GM21367 (cell line): ENCODE data around the gene FAIM2.

Experiments used
- ATAC-seq: cut with Tn5 transposase; IDR thresholded peaks from one replicate; pipeline ENCODE4 v1.9.1; 2021; ENCODE audit not compliant: unreplicated experiment

Gene FAIM2

DNA sequence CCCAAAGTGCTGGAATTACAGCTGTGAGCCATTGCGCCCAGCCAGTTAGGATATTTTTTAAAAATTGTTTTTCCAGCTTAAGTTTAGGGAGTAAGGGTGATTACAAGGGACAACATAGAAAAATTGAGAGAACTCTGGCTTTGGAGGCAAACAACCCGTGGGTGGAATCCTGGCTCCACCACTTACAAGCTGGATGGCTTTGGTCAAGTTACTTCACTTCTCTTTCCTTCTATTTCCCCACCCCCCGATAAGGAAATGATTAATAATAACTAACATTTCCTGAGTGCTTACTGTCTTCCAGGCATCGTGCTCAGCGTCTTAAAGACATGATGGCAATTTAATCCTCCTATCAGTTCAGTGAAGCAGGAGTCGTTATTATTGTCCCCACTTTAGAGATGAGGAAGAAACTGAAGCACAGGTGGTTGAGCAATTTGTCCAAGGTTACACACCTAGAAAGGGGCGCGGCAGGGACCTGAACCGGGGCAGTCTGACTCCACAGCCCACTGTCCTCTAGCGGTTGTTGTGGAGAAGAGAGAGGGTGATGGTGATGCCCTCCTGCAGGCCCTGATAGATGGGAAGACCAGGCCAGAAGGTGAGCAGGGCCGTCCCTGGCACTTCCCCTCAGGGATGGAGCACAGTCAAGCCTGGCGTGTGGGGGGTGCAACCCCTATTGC is 16.7 kb upstream of the FAIM2 start:
- no peak for ATAC-seq

DNA sequence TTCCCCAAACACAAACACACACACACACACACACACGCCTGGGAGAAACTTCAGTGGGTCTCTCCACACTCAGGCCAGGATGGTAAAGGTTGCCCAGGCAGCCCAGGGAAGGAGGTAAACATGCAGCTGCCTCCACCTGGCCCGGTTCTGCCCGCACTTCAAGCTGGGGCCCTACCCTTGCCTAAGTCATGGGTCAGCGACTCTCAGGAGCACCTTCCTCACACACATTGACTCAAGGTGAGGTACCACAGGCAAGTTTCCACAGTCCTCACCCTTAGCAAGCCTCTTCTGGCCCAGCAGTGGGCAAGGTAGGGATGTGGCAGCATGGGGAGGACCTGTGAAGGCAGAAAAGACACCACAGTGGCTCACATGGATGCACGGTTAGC is 14.1 kb upstream of the FAIM2 start:
- no peak for ATAC-seq

DNA sequence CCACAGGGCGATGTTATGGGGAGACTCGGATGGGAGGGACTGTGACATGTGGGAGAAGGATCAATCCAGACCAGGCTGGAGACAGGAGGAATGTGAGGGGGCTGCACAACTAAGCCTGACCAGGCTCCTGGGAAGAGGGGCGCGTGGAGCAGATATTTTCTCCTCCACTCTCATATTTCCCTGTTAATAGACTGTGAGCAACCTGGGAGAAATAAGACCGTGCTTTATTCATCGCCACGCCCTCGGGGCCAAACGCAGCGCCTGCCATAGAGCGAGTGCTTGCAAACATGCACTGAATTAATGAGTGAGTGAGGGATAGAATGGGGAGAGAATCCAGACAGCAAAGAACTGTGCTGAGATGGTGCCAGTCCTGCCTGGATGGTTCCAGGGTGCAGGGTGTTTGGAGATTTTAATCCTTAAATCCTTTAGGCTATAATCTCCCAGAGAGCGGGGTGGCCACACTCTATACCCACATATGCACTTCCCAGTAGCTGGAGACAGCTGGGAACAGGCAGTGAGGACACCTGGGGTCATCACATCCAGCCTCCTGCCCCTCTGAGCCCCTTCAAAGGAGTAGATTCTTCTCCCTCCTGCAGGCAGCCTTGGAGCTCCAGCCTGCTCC is 13.6 kb upstream of the FAIM2 start:
- ATAC-seq: no peak

DNA sequence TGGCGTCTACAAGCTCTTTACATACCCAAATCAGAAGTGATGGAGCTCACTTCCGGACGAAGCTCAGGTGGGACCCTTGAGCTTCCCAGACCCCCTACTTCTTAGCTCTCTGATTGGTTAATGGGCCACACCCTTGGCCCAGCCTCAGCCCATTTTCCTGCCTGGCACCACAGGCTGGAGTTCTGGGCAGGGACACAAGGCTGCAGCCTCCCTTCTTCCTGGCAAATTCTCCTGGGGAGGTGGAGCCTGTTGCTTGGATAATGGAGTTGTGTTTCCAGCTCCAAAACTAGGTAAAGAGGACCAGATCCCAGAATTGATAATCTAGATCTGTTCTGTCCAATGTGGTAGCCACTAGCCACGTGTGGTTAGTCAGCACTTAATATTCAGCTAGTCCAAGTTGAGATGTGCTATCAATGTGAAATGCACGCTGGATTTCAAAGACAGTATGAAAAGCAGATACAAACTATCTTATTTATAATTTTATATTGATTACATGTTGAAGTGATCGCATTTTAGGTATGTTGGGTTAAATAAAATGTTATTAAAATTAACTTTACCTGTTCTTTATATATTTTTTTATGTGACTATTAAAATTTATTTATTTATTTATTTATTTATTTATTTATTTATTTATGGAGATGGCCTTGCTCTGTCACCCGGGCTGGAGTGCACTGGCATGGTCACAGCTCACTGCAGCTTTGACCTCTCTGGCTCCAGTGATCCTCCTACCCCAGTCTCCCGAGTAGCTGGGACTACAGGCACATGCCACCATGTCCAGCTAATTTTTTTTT is 12.6 kb upstream of the FAIM2 start:
- no peak for ATAC-seq

DNA sequence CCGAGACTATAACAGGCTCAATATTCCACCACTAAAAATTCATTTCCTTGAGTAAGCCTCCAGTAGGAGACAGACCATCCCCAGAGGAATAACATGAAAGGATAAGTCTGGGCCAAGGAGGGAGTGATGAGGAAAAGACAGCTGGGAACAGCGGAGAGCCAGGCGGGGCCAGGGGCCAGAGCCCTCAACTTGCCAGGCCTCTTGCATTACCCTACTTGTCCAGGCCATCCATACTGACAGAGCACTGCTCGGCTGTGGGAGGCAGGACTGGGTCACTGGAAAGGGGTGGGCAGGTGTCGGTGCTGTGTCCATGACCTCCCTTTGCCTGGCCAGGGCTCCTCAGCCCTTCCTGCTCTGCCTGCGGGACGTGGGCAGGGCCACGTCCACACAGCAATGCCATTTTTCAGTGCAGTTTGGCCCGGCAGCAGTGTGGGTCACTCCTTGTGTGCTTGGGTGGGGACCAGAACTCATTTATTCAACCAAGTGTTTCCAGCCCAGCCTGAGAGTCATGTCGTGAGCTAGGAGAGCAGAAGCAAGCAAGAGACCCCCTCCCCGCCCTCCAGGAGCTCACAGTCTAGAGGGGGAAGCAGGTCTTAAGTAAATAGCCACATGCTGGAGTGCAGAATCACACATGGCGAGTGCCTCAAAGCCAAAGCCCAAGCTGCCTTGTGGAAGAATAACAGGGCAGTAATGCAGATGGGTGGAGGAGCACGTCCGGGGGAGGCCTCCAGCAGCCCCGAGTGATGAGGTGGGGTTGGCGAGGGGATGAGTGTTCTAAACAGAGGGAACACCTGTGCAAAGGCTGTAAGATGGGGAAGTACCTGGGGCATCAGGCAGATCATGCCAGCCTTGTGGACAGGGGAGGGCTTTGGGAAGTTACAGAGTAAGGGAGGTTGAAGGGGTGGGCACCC is 8.9 kb upstream of the FAIM2 start:
- no peak for ATAC-seq

DNA sequence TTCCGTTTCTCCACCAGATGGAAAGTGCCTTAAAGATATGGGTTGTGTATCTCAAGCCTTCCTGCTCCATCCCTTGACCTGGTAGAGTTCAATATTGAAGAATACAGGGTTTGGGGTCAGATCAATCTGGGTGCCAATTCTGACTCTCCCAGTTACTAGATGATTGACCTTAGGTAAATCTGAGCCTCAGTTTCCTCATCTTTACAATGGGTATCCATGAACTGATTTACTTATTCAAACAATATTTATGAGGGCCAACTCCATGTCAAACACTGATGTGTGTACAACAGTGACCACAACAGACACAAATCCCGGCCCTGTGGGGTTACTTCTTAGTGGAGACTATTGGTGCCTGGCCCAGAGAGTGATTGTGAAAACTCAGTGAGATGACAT is 7.5 kb upstream of the FAIM2 start:
- ATAC-seq: no peak

DNA sequence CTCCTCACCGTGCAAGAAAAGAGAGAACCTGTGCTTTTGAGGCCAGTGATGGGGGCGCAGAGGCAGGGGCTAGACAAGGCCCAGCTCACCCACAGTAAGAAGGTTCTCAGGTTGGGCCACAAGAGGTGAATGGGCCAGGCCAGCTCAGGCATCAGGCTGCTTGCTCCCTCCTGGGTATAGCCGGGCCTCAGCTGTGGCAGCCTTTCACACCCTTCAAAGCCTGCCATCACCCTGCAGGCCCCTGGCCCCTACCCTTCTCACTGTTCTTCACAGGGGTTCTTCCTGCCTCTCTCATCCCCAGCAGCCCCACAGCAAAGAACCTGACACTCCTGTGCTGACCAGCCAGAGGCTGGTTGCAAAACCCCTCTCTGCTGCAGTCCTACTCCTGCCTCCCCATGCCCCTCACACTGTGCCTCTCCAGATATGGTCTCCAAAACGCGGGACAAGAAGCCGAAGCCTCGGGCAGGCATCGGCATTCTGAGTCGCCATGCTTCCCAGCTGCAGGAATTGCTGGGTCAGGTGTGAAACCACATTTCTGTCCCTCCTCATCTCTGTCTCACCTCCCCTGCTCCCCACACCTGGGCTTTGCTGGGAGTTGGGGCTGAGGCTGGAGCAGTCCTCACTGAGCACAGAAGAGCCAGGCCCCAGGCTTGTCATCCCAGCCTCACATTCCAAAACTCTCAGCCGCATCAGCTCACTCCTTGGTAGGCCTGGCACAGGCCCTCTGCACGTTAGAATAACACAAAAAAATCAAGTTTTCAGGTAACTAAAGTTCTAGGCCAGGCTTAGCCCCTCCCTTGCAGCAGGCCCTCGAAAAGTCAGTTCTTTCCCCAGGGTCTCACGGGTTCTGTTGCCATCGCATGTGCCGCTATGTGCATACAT is 6.9 kb upstream of the FAIM2 start:
- no peak for ATAC-seq

DNA sequence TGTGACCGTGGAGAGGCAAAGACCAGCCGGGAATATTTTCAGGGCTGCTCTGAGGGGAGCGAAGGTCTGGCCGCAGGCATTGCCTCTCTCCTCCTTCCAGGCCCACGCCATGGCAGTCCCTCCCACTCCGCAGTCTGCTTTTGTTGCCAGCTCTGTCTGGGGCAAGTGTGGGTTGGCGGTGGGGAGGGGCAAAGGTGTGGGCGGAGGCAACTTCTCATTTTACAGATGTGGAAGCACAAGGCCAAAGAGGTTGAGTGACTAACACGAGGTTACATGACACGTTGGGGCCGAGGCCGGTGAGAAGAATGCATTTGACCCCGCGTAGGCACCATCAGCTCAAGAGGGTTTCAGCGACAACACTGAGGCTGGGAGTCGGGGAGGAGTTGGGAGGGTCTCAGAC is 6.1 kb upstream of the FAIM2 start:
- no peak for ATAC-seq

DNA sequence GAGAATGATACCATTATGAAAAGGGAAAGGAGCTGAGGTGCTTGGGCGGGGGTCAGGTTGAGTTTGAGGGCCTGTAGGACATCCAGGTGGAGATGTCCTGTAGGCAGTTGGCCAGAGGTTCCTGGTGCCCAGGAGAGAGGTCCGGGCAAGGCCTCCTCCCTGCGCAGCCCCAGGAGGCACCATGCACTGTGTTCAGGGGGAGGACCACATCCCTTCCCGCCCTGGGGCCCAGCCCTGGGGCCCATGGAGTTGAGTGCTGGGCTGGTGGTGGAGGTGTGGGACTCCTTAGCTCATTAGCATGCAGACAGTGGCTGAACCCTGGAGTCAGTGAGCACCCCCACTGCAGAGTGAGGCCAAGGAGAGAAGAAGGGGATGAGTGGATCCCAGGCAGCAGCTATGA is 5.7 kb upstream of the FAIM2 start:
- ATAC-seq: no peak

DNA sequence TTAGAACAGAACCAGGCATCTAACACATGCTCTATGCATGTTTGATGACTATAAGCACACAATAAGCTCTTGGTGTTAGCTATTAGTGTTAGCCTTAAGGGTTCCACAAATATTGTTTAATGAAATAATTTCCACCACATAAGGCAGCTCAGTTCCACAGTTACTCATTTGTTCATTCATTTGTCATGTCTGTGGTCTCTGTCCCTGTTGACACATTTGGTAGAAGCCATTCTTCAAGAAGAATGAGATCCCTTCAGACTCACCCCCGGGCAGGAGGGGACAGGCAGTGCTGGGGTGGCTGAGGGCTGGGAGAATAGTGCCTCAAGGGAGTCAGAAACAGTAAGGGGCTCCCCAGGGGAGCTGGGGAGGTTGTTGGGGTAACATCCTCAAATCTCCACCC is 3.7 kb upstream of the FAIM2 start:
- ATAC-seq: no peak

DNA sequence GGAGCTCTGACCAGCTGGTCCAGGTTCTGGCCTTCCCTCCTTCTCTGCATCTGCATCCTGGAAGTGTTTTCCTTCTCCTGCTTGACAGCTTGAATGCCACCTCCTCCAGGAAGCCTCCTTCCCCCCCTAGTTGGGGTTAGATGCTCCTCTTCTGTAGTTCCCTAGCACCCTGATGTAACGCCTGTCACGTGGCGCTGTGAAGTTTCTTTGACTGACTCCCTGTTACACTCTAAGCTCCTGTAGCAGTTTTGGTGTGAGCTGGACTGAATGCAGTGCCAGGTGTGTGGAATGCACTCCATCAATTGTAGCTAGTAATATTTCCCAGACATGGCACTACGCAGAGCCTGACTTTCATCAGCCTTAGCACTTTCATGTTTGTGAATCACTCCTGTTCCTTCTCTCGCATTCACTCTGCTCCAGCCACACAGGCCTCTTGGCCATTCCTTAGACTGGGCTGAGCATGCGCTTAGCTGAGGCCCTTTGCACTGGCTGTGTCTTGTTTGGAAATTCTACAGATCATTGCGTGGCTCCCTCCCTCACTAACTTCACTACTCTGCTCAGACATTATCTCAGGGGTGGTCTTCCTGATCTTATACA is 2.1 kb upstream of the FAIM2 start:
- no peak for ATAC-seq

DNA sequence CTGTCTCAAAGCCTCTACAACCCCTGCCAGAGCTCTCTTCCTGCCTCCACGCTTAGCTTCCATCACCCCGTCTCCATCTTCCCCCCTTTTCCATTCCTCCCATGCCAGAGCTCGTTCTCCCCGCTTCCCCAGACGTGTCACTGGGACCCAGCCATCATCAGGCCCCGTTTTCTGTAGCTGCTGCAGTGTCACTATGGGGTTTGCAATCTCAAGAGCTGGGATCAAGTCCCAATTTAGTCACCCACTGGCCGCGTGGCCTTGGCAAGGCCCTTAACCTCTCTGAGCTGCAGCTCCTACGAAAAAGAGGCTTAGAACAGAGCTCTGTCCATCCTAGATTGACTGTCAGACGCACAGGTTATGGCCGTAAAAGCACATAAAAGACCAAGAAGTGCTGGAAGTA is 901 bp upstream of the FAIM2 start:
- no peak for ATAC-seq

DNA sequence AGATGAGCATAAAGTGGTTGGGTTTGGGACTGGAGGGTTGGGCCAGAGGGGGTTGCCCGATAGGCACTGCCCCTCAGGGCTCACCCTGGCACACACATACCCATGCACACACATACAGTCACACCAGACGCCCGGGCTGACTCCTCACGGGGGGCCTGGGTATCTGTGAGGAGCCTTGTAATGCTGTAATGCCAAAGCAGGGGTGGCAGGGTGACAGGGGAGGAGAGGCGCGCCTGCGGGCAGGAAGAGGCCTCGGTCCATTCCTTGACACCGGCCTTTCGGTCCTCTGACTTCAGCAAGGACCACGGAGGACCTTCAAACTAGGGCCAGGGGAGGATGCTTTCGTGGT is 375 bp downstream of the FAIM2 start:
- ATAC-seq: no peak

DNA sequence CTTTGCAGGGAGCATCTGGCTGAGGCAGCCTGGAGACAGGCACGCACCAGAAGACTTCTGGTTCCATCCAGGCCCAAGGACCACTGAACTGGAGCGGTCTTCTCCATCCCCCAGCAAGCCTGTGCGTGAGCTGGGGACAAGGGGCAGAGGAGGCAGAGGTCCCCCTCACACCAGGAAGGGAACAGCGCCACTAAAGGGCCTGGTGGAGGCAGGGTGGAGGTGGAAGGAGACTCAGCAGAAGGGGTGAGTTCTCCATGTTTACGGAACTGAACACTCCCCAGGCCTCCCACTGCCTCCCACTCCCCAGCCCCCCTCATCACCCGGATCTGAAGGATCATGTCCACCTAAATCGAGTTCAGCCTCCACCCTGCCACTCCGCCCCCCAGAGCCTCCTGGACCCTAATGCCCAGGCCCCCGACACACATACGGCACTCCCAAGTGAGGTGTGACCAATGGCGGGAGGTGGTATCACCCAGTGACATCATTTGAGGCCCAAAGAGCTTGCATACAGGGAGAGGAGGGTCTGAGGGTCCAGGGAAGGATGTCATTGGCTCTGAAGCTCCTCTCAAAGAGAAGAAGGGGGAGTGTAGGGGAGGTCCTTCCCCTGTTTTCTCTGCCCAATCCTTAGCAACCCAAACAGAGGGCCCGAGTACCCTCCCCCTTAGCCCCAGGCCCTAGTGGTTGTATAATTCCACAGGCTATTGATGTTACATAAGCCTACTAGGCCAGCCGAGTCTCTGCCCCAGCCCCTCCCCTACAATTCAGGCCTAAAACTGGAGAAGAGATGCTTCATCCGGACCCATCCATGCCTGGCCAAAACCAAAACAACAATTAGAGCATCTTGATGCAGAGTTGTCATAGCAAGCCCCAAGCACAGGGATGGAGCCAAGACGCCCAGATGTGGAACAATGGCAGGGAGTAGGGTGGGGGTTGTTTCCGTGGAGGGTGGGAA is 1.0 kb downstream of the FAIM2 start:
- ATAC-seq: no peak

DNA sequence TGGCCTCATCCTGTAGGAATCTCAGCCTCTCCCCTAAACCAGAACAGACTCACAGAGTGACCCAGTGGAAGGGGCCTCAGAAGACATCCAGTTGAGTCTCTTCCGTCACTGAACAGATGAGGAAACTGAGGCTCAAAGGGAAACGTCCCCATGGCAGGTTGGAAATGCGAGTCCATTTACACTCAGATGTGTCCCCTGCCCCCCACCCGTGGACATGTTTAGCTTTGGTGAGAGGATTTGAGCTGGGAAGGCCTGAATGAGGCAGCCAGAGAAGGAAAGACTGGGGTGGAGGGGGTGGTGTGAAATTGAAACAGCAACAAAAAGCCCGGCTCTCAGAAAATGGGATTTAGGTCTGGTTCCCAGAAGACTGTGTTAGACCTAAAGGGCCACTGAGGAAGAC is 1.7 kb downstream of the FAIM2 start:
- no peak for ATAC-seq

DNA sequence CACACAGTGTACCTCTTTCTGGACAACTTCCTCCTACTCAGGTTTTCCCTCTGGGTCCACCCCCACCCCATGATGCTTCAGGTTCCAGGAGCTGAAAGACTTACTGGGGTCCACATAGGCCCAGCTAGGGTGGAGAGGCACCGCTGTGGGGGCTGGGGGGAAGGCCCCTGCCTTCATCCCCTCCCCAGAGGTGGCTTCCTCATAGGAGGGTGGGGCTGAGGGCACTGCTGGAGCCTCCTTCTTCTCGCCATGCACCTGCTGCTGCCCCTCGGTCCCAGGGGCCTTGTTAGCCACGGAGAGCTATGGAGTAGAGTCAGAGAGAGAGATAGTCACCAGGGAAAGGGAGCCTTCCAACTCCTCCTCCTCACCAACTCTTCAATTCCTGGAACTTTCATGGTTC is 2.7 kb downstream of the FAIM2 start:
- no peak for ATAC-seq

DNA sequence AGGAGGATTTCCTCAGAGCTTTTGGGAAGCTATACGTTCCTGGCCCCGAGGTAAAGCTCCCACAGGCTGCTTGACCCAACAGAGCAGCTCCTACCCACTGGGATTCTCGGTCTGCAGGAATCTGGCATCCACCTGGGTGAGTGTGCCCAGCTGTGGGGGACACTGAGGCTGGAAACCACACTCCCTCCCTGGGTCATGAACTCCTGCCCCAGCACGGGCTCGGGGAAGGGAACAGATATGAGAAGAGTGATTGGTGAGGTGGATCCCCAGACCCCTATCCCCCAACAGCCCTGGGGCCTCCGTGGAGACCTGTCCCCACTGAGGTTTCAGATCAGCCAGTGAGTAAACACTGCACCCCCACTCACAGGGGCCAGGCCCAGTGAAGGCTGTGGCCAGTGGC is 3.3 kb downstream of the FAIM2 start:
- ATAC-seq: no peak

DNA sequence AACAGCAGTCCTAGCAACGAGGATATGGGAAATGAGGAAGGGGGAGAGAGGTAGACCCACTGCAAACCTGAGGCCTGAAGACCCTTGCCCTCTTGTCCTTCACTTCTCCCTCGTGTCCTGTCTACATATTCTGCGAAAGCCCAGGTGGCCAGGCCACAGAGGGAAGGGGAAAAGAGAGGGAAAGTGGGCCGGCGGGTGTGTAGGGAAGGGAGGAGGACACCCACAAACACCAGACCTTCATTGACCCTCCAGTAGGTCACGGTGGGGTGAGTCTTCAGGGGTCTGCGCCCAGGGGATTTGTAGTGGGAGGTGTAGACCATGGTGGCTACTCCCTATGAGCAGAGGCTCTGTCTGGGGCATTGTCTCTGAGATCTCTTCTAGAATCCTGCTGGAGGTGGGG is 3.8 kb downstream of the FAIM2 start:
- no peak for ATAC-seq

DNA sequence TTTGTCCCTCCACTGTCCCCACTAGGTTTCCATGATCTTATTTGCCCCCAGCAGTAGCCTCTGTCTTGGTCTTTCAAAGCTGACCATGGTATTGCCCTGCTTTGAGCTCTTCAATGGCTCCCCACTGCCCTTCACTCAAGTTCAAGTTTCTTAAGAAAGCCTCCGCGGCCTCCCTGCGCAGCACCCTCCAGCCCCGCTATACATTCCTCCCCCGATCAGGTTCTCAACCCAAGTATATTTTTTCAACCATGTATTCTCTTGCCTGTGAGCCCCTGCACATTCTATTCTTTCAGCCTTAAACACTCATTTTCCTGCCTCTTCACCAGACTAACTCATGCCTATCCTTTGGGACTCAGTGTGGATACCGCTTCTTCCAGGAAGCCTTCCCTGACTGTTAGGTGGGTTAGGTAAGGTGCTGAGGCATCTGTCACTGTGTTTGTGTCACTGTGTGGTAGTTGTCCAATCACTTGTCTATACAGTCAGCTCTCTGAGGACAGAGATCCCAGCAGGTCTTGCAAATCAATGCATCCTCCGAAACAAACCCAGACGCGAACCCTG is 4.3 kb downstream of the FAIM2 start:
- no peak for ATAC-seq
